Mammary epithelial cell (primary cell): ENCODE results near the gene AKT3.

ENCODE experiments used
- EZH2 ChIP-seq: IDR thresholded peaks from 2 replicates; pipeline ENCODE4 v1.6.1; 2012; ENCODE audit warnings: low read length, inconsistent platforms, borderline replicate concordance
- TF ChIP-seq, protein P1 (sequence below), 2 donors: IDR thresholded peaks in 1 of 2; conservative IDR thresholded peaks in 1 of 2; 2 replicates each; pipeline ENCODE4 v1.5.1; 2011 to 2012; ENCODE audit warnings: inconsistent platforms in 2 of 2, low read length in 2 of 2, mild to moderate bottlenecking in 2 of 2, control low read depth in 1 of 2, low read depth in 1 of 2; ENCODE audit not compliant: insufficient read depth in 1 of 2; ENCODE audit errors: extremely low read depth in 1 of 2

DNA sequence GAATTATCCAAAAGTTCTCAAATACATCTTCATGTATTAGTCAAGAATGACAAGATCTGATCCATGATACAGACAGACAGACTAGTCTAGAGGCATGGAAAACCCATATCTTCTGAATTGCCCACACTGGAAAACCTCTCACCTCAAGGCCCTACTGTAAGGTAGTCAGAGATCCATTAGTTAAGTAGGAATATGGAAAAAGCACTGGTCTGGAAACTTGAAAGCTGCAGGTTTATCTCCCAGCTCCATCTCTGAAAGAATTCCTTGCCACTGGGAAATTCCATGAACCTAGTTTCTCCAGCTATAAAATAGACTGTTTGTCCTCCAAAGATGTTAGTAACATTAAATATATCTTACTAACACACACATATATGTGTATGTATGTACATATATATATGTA lies 169.2 kb downstream of the AKT3 start:
- TF ChIP-seq, protein P1, sequence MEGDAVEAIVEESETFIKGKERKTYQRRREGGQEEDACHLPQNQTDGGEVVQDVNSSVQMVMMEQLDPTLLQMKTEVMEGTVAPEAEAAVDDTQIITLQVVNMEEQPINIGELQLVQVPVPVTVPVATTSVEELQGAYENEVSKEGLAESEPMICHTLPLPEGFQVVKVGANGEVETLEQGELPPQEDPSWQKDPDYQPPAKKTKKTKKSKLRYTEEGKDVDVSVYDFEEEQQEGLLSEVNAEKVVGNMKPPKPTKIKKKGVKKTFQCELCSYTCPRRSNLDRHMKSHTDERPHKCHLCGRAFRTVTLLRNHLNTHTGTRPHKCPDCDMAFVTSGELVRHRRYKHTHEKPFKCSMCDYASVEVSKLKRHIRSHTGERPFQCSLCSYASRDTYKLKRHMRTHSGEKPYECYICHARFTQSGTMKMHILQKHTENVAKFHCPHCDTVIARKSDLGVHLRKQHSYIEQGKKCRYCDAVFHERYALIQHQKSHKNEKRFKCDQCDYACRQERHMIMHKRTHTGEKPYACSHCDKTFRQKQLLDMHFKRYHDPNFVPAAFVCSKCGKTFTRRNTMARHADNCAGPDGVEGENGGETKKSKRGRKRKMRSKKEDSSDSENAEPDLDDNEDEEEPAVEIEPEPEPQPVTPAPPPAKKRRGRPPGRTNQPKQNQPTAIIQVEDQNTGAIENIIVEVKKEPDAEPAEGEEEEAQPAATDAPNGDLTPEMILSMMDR (conservative IDR thresholded peaks at IDR 0.05 in 1 of 2, IDR thresholded peaks at IDR 0.05 in 1 of 2; ENCODE audit: extremely low read depth in 1 of 2, insufficient read depth in 1 of 2, low read depth in 1 of 2, low read length in 2 of 2): no peak
- no peak for TF ChIP-seq EZH2
